ENCODE results near the gene GAK. TPM values are rescaled to one million over a fixed set of nuclear protein-coding genes. Genes with fewer than 3 reads are reported as not detected.

Gene GAK
- total and polyA plus RNA-seq, 2 of the 13 experiments (the other 11 are each of a cell fraction or from before 2014, with no cell fraction given), result 17.5 to 44.3 TPM

DNA sequence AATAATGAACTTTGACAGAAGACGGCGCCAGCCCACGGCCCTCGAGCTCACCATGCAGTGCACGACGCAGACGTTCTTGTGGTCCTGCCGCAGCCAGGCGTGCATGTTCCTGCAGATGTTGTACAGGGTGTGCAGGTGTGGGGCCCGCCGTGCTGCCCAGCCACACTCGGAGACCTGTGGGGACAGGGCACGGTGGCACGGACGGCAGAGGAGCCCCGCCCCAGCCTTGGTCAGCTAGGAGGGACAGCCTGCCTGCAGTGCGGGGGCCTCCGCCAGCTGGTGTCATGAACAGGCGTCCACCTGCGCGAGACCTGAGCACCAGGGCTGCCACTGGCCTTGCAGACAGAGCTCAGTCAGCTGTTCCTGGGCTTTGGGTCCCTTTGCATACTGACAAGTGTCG lies 49.5 kb downstream of the GAK start (continued):
- TF ChIP-seq, protein P1, sequence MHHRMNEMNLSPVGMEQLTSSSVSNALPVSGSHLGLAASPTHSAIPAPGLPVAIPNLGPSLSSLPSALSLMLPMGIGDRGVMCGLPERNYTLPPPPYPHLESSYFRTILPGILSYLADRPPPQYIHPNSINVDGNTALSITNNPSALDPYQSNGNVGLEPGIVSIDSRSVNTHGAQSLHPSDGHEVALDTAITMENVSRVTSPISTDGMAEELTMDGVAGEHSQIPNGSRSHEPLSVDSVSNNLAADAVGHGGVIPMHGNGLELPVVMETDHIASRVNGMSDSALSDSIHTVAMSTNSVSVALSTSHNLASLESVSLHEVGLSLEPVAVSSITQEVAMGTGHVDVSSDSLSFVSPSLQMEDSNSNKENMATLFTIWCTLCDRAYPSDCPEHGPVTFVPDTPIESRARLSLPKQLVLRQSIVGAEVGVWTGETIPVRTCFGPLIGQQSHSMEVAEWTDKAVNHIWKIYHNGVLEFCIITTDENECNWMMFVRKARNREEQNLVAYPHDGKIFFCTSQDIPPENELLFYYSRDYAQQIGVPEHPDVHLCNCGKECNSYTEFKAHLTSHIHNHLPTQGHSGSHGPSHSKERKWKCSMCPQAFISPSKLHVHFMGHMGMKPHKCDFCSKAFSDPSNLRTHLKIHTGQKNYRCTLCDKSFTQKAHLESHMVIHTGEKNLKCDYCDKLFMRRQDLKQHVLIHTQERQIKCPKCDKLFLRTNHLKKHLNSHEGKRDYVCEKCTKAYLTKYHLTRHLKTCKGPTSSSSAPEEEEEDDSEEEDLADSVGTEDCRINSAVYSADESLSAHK (CRISPR knock-in tag; IDR thresholded peaks at IDR 0.05; ENCODE audit: borderline replicate concordance), result no peak
- TF ChIP-seq, protein P2, sequence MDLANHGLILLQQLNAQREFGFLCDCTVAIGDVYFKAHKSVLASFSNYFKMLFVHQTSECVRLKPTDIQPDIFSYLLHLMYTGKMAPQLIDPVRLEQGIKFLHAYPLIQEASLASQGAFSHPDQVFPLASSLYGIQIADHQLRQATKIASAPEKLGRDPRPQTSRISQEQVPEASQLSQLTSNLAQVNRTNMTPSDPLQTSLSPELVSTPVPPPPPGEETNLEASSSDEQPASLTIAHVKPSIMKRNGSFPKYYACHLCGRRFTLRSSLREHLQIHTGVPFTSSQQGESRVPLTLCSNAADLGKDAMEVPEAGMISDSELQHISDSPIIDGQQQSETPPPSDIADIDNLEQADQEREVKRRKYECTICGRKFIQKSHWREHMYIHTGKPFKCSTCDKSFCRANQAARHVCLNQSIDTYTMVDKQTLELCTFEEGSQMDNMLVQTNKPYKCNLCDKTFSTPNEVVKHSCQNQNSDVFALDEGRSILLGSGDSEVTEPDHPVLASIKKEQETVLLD (CRISPR knock-in tag; IDR thresholded peaks at IDR 0.05; ENCODE audit: low read depth), result no peak
- TF ChIP-seq ZNF264 (CRISPR knock-in tag; IDR thresholded peaks at IDR 0.05), result no peak

DNA sequence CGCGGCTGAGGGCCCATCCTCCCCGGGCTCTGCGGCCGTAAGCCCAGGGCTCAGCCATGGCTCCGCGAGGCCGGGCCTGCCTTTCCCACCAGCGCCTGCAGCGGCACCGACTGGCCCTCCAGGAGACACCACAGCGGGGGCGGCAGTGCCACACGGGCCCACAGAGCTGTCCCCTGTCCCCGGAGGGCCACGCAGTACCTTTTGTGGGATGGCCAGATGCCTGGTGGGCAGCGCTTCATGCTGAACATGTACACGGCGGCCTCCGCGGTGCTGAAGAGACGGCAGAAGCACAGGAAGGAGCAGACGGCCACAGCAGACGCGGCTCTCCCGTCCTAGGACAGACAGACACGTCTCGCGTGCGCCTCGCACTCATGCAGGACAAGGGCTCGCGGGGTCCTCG lies 50.4 kb downstream of the GAK start:
- in situ Hi-C loops (cut with HindIII; ENCODE audit: extremely low pct_ligation_motif_present, low pct_unique_long_range_greater_than_20kb), result no loop called here
- POLR2A ChIA-PET, result no interaction called here
- CTCF ChIA-PET (ENCODE audit: low intra/inter-chr PET ratio, low total read pairs), result no interaction called here
- H3K4me1 ChIP-seq (ENCODE audit: insufficient read depth, low read length), result no peaks in the 10 kb centered on the region
- no peaks in the 10 kb centered on the region for H3K27me3 ChIP-seq (ENCODE audit: control insufficient read depth in 1 of 2, insufficient read depth in 2 of 2, low read length in 2 of 2)
- no peak overlapping the region for H3K9ac ChIP-seq (ENCODE audit: insufficient read depth, low read depth, low read length)
- FAIRE-seq, result no peak
- TF ChIP-seq NCOA5 (CRISPR knock-in tag; IDR thresholded peaks at IDR 0.05), result no peak
- no peak for TF ChIP-seq ZC3H4 (CRISPR knock-in tag; IDR thresholded peaks at IDR 0.05; ENCODE audit: borderline replicate concordance)
- peak; percentile 44 for TF ChIP-seq AGO2 (optimal IDR thresholded peaks at IDR 0.05; ENCODE audit: low read depth, low read length)
- no peak for TF ChIP-seq SOX13 (IDR thresholded peaks at IDR 0.05)
- no peak for TF ChIP-seq SOX13 (CRISPR knock-in tag; conservative IDR thresholded peaks at IDR 0.05 in 1 of 2, IDR thresholded peaks at IDR 0.05 in 1 of 2)
- H3K79me2 ChIP-seq (ENCODE audit: insufficient read depth, low read length), result no peaks in the 10 kb centered on the region
- H3K36me3 ChIP-seq (replicated peaks in 1 of 2; ENCODE audit: control insufficient read depth in 1 of 2, insufficient read depth in 2 of 2, low read length in 2 of 2), result peaks cover 14 to 34% of the 10 kb centered on the region in 2 experiments; a peak in 4 of 5 replicates
- H3K4me2 ChIP-seq (ENCODE audit: low read depth, low read length), result no peak overlapping the region
- no peak for ATAC-seq
- H2AFZ ChIP-seq (ENCODE audit: low read length), result no peak overlapping the region
- intact Hi-C loops (cut with micrococcal nuclease; ENCODE audit: unreplicated experiment), result no loop called here
- DNase-seq (ENCODE audit: low spot score), result no peak
- no peaks in the 10 kb centered on the region for H3K9me3 ChIP-seq (ENCODE audit: low read length)
- 100% methylated on average over 15 of the region's 34 CpGs for WGBS (ENCODE audit: low lambda C conversion rate)
- H4K20me1 ChIP-seq (ENCODE audit: insufficient read depth, low read length), result no peaks in the 10 kb centered on the region
- no peak overlapping the region for H3K27ac ChIP-seq (ENCODE audit: extremely low read length, insufficient read depth, low read length)
- BruUV-seq (replicated peaks), result no TSS peak
- no peak overlapping the region for H3K4me3 ChIP-seq (replicated peaks in 1 of 3; ENCODE audit: insufficient read depth in 1 of 3, low read depth in 2 of 3, low read length in 3 of 3)
